H9 (cell line): ENCODE measurements around the gene ASH1L. TPM values are rescaled to one million over a fixed set of nuclear protein-coding genes. Genes with fewer than 3 reads are reported as not detected.

Experiments
- DNase-seq: peaks from one replicate; pipeline ENCODE4 v3.0.0-alpha.2; 2017
- H2AFZ ChIP-seq: one replicate; pipeline ENCODE4 v1.6.1; 2013; ENCODE audit warnings: mild to moderate bottlenecking, low read length, control low read depth, moderate library complexity
- H2AK5ac ChIP-seq: 2 replicates; pipeline ENCODE4 v1.6.1; 2013; ENCODE audit warnings: low read length, control low read depth, mixed read lengths; ENCODE audit not compliant: insufficient read length
- H2BK120ac ChIP-seq: one replicate; pipeline ENCODE4 v1.6.1; 2013; ENCODE audit warnings: low read depth, mild to moderate bottlenecking, low read length, control low read depth, inconsistent platforms; ENCODE audit not compliant: poor library complexity, severe bottlenecking
- H2BK12ac ChIP-seq: 2 replicates; pipeline ENCODE4 v1.6.1; 2013; ENCODE audit warnings: low read length, control low read depth, mixed read lengths, low read depth; ENCODE audit not compliant: insufficient read length
- H2BK15ac ChIP-seq: 2 replicates; pipeline ENCODE4 v1.6.1; 2013; ENCODE audit warnings: low read depth, low read length, control low read depth
- H2BK20ac ChIP-seq: one replicate; pipeline ENCODE4 v1.6.1; 2013; ENCODE audit warnings: low read depth, mild to moderate bottlenecking, low read length, control low read depth, inconsistent platforms; ENCODE audit not compliant: poor library complexity, severe bottlenecking
- H2BK5ac ChIP-seq: 2 replicates; pipeline ENCODE4 v1.6.1; 2013; ENCODE audit warnings: low read length, control low read depth, mixed read lengths; ENCODE audit not compliant: insufficient read length
- H3K14ac ChIP-seq: 2 replicates; pipeline ENCODE4 v1.6.1; 2013; ENCODE audit warnings: low read length, control low read depth; ENCODE audit not compliant: insufficient read depth
- H3K18ac ChIP-seq: 2 replicates; pipeline ENCODE4 v1.6.1; 2013; ENCODE audit warnings: low read depth, mild to moderate bottlenecking, mixed read lengths, low read length, control low read depth; ENCODE audit not compliant: insufficient read length
- H3K23ac ChIP-seq: 2 replicates; pipeline ENCODE4 v1.6.1; 2013; ENCODE audit warnings: low read length, control low read depth, mixed read lengths, low read depth; ENCODE audit not compliant: insufficient read length
- H3K23me2 ChIP-seq: 2 replicates; pipeline ENCODE4 v1.6.1; 2013; ENCODE audit warnings: low read depth, mild to moderate bottlenecking, mixed read lengths, low read length, control low read depth; ENCODE audit not compliant: insufficient read length, poor library complexity, severe bottlenecking
- H3K27ac ChIP-seq: 2 replicates; pipeline ENCODE4 v1.5.1; 2013; ENCODE audit warnings: low read length, control low read depth, mixed read lengths, low read depth; ENCODE audit not compliant: insufficient read length
- H3K27me3 ChIP-seq: 2 replicates; pipeline ENCODE4 v1.6.1; 2013; ENCODE audit warnings: low read length, control low read depth, inconsistent platforms; ENCODE audit not compliant: insufficient read depth
- H3K4ac ChIP-seq: 2 replicates; pipeline ENCODE4 v1.6.1; 2013; ENCODE audit warnings: low read depth, mild to moderate bottlenecking, control low read depth, inconsistent platforms, low read length, moderate library complexity
- H3K4me1 ChIP-seq: 2 replicates; pipeline ENCODE4 v1.6.1; 2013; ENCODE audit warnings: low read length, control low read depth, inconsistent platforms; ENCODE audit not compliant: insufficient read depth
- H3K4me2 ChIP-seq: 2 replicates; pipeline ENCODE4 v1.6.1; 2013; ENCODE audit warnings: low read length, control low read depth, mixed read lengths; ENCODE audit not compliant: insufficient read length, insufficient read depth
- H3K56ac ChIP-seq: 2 replicates; pipeline ENCODE4 v1.6.1; 2013; ENCODE audit warnings: low read depth, mild to moderate bottlenecking, mixed read lengths, low read length, control low read depth; ENCODE audit not compliant: insufficient read length
- H3K79me1 ChIP-seq: 2 replicates; pipeline ENCODE4 v1.6.1; 2013; ENCODE audit warnings: low read depth, mild to moderate bottlenecking, moderate library complexity, low read length, control low read depth, inconsistent platforms; ENCODE audit not compliant: insufficient read depth, poor library complexity, severe bottlenecking
- H3K79me2 ChIP-seq: 2 replicates; pipeline ENCODE4 v1.6.1; 2013; ENCODE audit warnings: low read length, control low read depth, inconsistent platforms; ENCODE audit not compliant: insufficient read depth
- H3K9ac ChIP-seq: 2 replicates; pipeline ENCODE4 v1.6.1; 2013; ENCODE audit warnings: low read length, control low read depth, mixed read lengths; ENCODE audit not compliant: insufficient read length; ENCODE audit errors: extremely low read depth
- H3K9me3 ChIP-seq: one replicate; pipeline ENCODE4 v1.6.1; 2013; ENCODE audit warnings: low read depth, low read length, inconsistent platforms; ENCODE audit not compliant: control insufficient read depth
- H3T11ph ChIP-seq: one replicate; pipeline ENCODE4 v1.6.1; 2013; ENCODE audit warnings: mild to moderate bottlenecking, low read length, control low read depth, inconsistent platforms
- H4K20me1 ChIP-seq: one replicate; pipeline ENCODE4 v1.6.1; 2013; ENCODE audit not compliant: control insufficient read depth, insufficient read length, insufficient read depth
- H4K5ac ChIP-seq: 2 replicates; pipeline ENCODE4 v1.6.1; 2013; ENCODE audit warnings: low read depth, mild to moderate bottlenecking, mixed read lengths, low read length, control low read depth; ENCODE audit not compliant: insufficient read length
- H4K8ac ChIP-seq: replicated peaks from 2 replicates; pipeline ENCODE4 v1.6.1; 2013; ENCODE audit warnings: low read length, control low read depth, mixed read lengths, low read depth; ENCODE audit not compliant: insufficient read length
- H4K91ac ChIP-seq: 2 replicates; pipeline ENCODE4 v1.6.1; 2013; ENCODE audit warnings: low read depth, mild to moderate bottlenecking, moderate library complexity, mixed read lengths, low read length, control low read depth; ENCODE audit not compliant: insufficient read length
- H3K27ac Mint-ChIP-seq, 3 experiments: 2 replicates in 2 of 3; 3 replicates in 1 of 3; pipeline ENCODE4 v1.8.0; 2020 to 2021; ENCODE audit warnings: mixed read lengths in 3 of 3, mild to moderate bottlenecking in 1 of 3, moderate library complexity in 1 of 3
- H3K27me3 Mint-ChIP-seq: 2 replicates; pipeline ENCODE4 v1.8.0; 2021; ENCODE audit warnings: low read depth, mild to moderate bottlenecking, moderate library complexity, mixed read lengths
- H3K36me3 Mint-ChIP-seq, 3 experiments: 2 replicates in 2 of 3; 3 replicates in 1 of 3; pipeline ENCODE4 v1.8.0; 2020 to 2021; ENCODE audit warnings: low read depth in 3 of 3, mixed read lengths in 3 of 3; ENCODE audit not compliant: insufficient read depth in 1 of 3
- H3K4me1 Mint-ChIP-seq, 2 experiments: 2 replicates each; pipeline ENCODE4 v1.8.0; 2020; ENCODE audit warnings: mixed read lengths in 2 of 2
- H3K4me3 Mint-ChIP-seq, 2 experiments: 2 replicates in 1 of 2; 3 replicates in 1 of 2; pipeline ENCODE4 v1.8.0; 2020 to 2021; ENCODE audit warnings: mild to moderate bottlenecking in 2 of 2, mixed read lengths in 2 of 2, moderate library complexity in 1 of 2
- H3K9me3 Mint-ChIP-seq, 2 experiments: 2 replicates in 1 of 2; 3 replicates in 1 of 2; pipeline ENCODE4 v1.8.0; 2020; ENCODE audit warnings: mild to moderate bottlenecking in 2 of 2, mixed read lengths in 2 of 2, moderate library complexity in 1 of 2
- WGBS: extraction: QIAGEN DNeasy Blood & Tissue Kit; methylation state at CpG from one replicate; pipeline ENCODE4 v1.1.7; 2013; ENCODE audit warnings: missing lambda C conversion rate, low lambda C conversion rate, mixed read lengths; ENCODE audit not compliant: insufficient read length; ENCODE audit errors: extremely low coverage; 5-methylcytosine and 5-hydroxymethylcytosine counted together
- total RNA-seq: library from RNA; stranded (reverse); gene quantifications from 2 replicates; pipeline ENCODE4 v1.2.1, GENCODE V29; 2021
- TF ChIP-seq, protein P1 (sequence below): fragments of 200-600 bp; sonication (generic); conservative IDR thresholded peaks from 3 replicates; pipeline ENCODE4 v1.8.0; 2021; ENCODE audit warnings: antibody characterized with exemption, mild to moderate bottlenecking

The ASH1L gene
- total RNA-seq, 1 experiment from 2014 or later: 32.8 TPM

DNA sequence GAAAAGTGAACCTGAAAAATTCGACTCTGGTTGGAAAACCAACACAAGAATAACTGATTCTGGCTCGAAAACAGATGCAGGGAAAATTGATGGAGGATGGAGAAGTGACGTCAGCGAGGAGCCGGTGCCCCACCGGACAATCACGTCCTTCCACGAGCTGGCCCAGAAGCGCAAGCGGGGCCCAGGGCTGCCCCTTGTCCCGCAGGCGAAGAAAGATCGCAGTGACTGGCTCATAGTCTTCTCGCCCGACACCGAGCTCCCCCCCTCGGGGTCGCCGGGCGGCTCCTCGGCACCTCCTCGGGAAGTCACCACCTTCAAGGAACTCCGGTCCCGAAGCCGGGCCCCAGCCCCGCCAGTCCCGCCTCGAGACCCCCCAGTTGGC is 240.0 kb downstream of the ASH1L start:
- H3K27me3 Mint-ChIP-seq: no peaks in the 10 kb centered on the region; the same call in none of the 2 replicates
- no peak overlapping the region for H2BK15ac ChIP-seq
- H3K23me2 ChIP-seq: peaks cover 31% of the 10 kb centered on the region
- no peak overlapping the region for H2BK120ac ChIP-seq
- no peak overlapping the region for H3K27ac ChIP-seq
- no peak overlapping the region for H4K5ac ChIP-seq
- H3K79me1 ChIP-seq: no peaks in the 10 kb centered on the region
- H3K9me3 ChIP-seq: no peaks in the 10 kb centered on the region
- H3K4ac ChIP-seq: no peak overlapping the region
- no peak for DNase-seq
- H3K23ac ChIP-seq: no peak overlapping the region
- peaks cover 9 to 41% (median 34%) of the 10 kb centered on the region in 3 experiments; a peak in 6 of 7 replicates for H3K36me3 Mint-ChIP-seq
- H2BK5ac ChIP-seq: no peak overlapping the region
- H3K14ac ChIP-seq: no peak overlapping the region
- peaks cover 2% of the 10 kb centered on the region; the same call in 1 of the 2 replicates for H3K4me1 ChIP-seq
- peak overlapping the region; percentile 27 for H3K9ac ChIP-seq
- no peak overlapping the region for H2AK5ac ChIP-seq
- peak overlapping the region; percentile 68 for H3K4me2 ChIP-seq
- H4K91ac ChIP-seq: no peak overlapping the region
- no peaks in the 10 kb centered on the region for H4K20me1 ChIP-seq
- peak overlapping the region; percentile 86 to 93 for H3K4me3 Mint-ChIP-seq
- H3K18ac ChIP-seq: no peak overlapping the region
- H2AFZ ChIP-seq: no peak overlapping the region
- H3T11ph ChIP-seq: no peak overlapping the region
- TF ChIP-seq, protein P1, sequence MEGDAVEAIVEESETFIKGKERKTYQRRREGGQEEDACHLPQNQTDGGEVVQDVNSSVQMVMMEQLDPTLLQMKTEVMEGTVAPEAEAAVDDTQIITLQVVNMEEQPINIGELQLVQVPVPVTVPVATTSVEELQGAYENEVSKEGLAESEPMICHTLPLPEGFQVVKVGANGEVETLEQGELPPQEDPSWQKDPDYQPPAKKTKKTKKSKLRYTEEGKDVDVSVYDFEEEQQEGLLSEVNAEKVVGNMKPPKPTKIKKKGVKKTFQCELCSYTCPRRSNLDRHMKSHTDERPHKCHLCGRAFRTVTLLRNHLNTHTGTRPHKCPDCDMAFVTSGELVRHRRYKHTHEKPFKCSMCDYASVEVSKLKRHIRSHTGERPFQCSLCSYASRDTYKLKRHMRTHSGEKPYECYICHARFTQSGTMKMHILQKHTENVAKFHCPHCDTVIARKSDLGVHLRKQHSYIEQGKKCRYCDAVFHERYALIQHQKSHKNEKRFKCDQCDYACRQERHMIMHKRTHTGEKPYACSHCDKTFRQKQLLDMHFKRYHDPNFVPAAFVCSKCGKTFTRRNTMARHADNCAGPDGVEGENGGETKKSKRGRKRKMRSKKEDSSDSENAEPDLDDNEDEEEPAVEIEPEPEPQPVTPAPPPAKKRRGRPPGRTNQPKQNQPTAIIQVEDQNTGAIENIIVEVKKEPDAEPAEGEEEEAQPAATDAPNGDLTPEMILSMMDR: no peak
- no peak overlapping the region for H3K56ac ChIP-seq
- H3K79me2 ChIP-seq: no peaks in the 10 kb centered on the region
- H3K27ac Mint-ChIP-seq: no peak overlapping the region
- no peak overlapping the region for H2BK20ac ChIP-seq
- WGBS: no CpG with 5 or more reads among the region's 28 CpGs
- peaks cover 40 to 42% of the 10 kb centered on the region in 2 experiments for H3K4me1 Mint-ChIP-seq
- no peak overlapping the region for H2BK12ac ChIP-seq
- H3K27me3 ChIP-seq: no peaks in the 10 kb centered on the region
- no peaks in the 10 kb centered on the region for H3K9me3 Mint-ChIP-seq
- no peak overlapping the region for H4K8ac ChIP-seq
